Measurements from ENCODE around the gene HHIPL1. TPM values are rescaled to one million over a fixed set of nuclear protein-coding genes. Genes with fewer than 3 reads are reported as not detected.

HHIPL1 gene
- not detected in 2 replicates for total RNA-seq (2014; rRNA removed; shearing (Covaris generic))
- 0.01 TPM in 1 of 2 replicates, not detected in the other for polyA plus RNA-seq (2015; cell fraction: cytosol; rRNA removed)
- not detected in 2 replicates for polyA plus RNA-seq (2015; cell fraction: nucleus; rRNA removed)

DNA sequence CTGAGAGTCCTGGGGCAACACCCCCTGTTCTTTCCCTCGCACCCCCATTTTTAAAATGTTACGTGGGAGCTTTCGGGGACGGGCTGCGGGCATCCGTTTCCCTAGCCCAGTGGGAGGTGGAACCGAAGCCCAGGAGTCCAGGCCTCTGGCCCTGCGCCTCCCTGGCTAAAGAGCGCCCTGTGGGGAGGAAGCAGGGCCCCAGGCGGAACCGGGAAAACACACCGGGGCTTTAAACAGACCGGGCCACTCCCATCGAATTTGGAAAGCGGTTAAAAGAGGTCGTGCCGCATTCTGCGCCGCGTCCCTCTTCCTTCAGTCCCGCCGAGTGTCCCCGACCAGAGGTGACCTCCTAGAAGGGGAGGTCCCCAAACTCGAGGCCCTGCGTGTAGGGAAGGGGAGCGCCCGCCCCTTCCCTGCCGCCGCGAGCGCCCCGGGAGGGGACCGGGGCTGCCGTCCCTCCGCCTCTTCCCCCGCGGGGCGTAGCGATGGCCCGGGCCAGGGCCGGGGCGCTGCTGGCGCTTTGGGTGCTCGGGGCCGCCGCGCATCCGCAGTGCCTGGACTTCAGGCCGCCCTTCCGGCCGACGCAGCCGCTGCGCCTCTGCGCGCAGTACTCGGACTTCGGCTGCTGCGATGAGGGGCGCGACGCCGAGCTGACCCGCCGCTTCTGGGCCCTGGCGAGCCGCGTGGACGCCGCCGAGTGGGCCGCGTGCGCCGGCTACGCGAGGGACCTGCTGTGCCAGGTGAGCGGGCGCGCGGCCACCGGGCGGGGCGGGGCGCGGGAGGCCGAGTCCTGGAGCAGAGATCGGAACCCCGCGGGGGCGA is at the start of gene HHIPL1:
Gene HHIPL1 (plus strand): TSS at position 407 of the 822 bp plus-strand sequence. CDS start 79 bp downstream, at position 486.
- no peak for DNase-seq (ENCODE audit: low read depth)

DNA sequence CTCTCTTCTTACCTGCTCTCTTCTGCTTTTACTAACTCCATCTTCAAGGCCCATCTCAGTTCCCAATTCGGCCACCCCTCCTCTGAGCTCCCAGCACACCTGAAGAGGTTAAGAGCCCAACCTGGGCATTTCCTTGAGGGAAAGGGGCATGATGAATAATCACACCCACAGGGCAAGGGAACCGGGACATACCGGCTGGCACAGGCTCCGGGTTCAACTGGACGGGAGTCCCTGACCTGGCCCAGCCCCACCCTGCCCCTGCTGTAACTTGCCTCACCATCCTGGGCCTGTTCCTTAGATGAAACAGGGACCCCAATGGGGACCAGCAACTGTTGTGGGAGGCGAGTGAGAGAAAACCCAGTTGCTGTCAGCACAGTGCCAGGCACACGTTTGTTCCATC is 49.4 kb upstream of the HHIPL1 start:
- DNase-seq (ENCODE audit: low read depth) = no peak

DNA sequence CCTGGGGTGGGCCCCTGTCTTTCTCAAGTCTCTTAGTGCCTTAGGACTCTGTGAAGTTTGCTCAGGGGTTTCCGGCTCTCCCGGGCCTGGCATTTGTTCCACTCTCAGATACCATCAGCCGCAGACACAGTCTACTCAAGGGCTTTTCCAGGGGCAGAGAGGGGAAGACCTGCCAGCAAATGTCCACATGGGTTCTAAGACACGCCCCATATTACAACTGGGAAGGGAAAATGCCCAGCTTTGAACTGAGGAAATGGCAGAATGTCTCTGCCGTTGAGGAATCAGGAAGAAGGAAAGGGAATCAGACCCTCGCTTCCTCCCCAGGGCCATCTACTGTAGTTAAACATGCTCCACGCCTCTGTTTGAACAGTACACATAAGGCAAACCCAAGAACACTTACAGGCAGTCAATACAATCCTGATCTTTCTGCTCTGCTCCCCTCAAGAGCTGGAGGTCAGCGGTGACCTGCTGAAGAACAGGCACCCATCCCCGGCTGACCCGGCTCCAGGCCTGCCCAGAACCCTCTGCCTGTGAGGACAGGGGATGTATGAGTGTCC is 48.8 kb upstream of the HHIPL1 start:
- no peak for DNase-seq (ENCODE audit: low read depth)

GRCh38 chr14:99596772-99597171 is 48.2 kb upstream of the HHIPL1 start:
- no peak for DNase-seq (ENCODE audit: low read depth)

- no peak for DNase-seq (ENCODE audit: low read depth)
Observed at GRCh38 chr14:99597911-99598600, 46.9 kb upstream of the HHIPL1 start.

DNA sequence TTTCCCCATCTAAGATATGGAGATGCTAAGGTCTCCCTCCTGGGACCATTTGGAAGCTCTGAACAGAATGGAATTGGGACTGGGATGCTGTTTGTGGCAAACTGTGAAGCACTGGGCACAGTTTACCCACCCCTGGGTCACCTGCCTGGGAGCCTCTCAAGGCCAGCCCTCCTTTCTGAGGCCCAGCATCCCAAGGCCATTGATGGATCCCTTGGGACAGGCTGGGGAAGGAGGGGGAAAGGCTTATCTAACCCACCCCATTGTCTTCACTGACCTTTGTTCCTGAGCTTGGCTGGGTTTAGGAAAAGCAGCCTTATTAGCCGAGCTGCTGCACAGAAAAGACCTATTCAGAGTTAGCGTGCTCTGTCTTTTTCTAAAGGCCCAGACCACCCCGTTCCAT is 46.2 kb upstream of the HHIPL1 start:
- DNase-seq (ENCODE audit: low read depth) = no peak

- DNase-seq (ENCODE audit: low read depth) = no peak
Observed at GRCh38 chr14:99599393-99599792, 45.5 kb upstream of the HHIPL1 start.

- DNase-seq (ENCODE audit: low read depth) = no peak
Observed at GRCh38 chr14:99600232-99600888, 44.6 kb upstream of the HHIPL1 start.

DNA sequence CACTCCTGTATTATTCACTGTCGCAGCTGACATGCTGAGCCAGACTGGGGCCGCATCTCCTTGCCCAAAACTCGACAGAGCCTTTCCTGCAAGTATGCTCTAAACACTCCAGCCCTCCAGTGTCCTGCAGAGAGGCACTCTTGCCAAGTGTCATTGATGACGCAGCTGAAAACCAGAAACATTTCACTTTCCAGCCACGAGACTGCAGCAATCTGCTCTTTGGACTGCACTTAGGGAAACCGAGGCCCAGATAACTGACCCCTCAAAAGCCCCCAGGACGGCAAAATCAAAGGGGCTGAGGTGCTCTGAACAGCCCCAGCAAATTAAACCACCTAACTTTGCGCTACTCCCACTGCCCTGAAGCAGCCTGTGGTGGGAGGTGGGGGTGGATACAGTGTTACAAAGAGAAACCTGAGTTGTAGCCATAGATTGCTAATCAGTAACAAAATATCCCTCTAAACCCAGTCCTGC is 43.5 kb upstream of the HHIPL1 start:
- DNase-seq (ENCODE audit: low read depth) = no peak

DNA sequence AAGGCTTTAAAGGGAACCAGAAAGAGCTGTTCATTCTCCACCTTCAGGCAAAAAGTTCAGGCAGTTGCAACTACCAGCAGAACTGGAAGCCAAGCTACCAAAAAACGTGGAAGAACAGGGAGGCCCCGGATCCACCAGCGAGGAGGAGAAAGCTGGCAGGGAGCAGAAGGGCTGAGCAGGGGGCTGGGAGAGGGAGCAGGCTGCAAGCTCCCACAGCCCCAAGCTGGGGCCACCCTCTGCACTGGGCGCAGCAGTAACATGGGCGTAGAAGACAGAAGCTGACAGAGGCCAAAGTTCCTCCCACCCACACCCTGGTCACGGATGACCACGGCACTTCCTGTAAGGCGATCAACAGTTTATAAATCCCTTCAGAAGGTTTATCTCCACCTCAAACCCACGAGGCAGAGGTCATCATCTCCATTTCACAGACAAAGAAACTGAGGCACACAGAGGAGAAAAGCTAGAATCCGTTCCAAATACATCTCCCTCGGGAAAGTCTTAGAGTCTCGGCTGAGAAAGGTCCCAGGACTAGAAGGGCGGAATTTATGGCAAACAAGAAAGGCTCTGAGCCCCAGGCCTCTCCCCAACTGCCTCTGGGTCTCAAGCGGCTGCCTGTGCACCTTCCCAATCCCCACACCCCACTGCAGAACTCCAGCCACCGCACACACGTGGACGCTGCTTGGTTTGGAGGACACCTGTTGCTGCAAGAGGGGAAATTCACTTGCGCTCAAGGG is 42.7 kb upstream of the HHIPL1 start:
- DNase-seq (ENCODE audit: low read depth) = peak; percentile 30

GRCh38 chr14:99602788-99603415 is 42.0 kb upstream of the HHIPL1 start:
- no peak for DNase-seq (ENCODE audit: low read depth)

GRCh38 chr14:99603471-99604277 is 41.3 kb upstream of the HHIPL1 start, which contains the start of gene CCDC85C:
Gene CCDC85C, minus strand, starts transcription at chr14:99604207. Its CDS starts 248 bp downstream, at chr14:99603959.
- peak; percentile 46 for DNase-seq (ENCODE audit: low read depth)

DNA sequence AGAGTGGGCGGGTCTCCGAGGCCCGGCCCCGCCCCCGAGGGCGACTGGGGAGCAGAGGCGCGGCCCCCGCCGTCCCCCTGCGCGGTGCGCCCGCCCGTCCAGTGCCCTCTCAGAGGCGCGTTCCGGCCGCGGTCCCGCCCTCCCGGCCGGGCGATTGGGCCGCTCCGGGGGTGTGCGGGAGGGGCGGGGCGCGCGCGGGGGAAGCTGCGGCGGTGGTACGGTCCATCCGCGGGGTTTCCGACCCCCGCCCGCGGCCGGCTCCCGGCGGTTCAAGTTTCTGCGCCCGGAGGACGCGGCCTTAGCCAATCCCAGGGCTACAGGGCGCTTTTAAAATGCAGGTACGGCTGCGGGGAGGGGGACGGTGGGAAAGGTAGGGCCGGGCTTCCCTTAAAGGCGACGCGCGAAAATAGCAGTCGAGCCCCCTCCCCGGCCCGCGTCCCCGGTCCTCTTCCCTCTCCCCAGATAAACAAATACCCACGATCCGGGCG is 40.6 kb upstream of the HHIPL1 start:
- peak; percentile 84 for DNase-seq (ENCODE audit: low read depth)

DNA sequence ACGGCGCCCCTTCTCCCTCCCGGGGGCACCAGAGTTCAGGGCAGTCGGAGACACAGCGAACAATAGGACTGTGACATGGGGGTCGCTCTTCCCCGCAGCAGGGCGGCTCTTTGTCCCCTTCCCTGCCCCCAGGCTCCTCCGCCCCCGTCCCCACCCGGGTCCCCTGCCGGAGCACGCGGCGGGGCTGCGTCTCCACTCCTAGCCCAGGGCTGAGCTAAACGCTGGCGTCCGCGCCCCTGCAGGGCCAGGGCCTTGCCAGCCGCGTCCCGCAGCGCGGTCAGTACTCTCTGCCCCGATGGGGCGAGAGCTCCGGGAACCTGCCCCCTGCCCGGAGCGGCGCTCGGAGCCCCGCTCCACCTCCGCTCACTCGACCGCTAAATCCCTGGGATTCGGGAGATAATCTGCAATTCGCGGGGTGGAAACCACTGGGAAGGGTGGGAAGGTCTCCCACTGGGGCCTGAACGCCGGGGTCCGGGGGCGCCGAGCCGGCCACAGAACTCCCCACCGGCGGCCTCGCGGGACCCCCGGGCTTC is 40.1 kb upstream of the HHIPL1 start:
- no peak for DNase-seq (ENCODE audit: low read depth)

DNA sequence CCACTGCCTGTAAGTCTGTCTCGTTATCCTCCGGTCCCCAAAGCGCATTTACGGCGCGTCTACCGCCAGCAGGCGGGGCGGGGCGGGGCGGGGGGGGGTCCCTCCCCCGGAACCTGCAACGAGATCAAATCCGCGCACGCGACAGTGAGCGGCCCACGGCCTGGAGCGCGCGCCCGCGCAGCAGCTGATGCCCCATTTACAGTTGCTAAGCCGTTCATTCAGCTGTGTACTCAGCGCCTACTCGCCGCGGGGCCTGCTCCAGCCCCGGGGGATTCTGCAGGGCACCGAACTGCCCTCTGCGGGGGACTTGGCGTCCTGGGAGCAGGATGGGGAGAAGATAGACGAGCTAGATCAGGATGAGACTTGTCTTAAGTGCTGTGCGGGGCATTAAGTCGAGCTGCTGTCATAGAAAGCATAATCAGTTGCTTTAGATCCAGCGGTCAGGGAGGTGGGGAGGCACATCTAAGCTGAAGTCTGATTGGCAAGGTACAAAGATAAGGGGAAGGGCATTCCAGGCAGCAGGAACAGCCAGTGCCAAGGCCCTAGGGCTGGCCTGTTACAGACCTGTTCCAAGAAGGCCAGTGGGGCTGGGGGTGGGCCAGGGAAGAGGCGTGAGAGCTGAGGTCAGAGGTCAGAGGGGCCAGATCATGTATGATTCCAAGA is 39.5 kb upstream of the HHIPL1 start:
- DNase-seq (ENCODE audit: low read depth) = peak; percentile 71

- no peak for DNase-seq (ENCODE audit: low read depth)
Observed at GRCh38 chr14:99606359-99606758, 38.6 kb upstream of the HHIPL1 start.

GRCh38 chr14:99608591-99608990 is 36.3 kb upstream of the HHIPL1 start:
- no peak for DNase-seq (ENCODE audit: low read depth)
